Stimulated activated CD8-positive, alpha-beta memory T cell treated with anti-CD3 and anti-CD28 coated beads, Interleukin-2, amount 100 ng/mL, for 48 hours (primary cell): Measurements from ENCODE around the gene JAG1.

Source experiments
- DNase-seq, 2 donors: peaks; one replicate each; pipeline ENCODE4 v3.0.0-alpha.2; 2020; ENCODE audit warnings: low read depth in 2 of 2

The JAG1 gene

GRCh38 chr20:10653599-10654249, 20.1 kb downstream of the JAG1 start:
- no peak for DNase-seq

DNA sequence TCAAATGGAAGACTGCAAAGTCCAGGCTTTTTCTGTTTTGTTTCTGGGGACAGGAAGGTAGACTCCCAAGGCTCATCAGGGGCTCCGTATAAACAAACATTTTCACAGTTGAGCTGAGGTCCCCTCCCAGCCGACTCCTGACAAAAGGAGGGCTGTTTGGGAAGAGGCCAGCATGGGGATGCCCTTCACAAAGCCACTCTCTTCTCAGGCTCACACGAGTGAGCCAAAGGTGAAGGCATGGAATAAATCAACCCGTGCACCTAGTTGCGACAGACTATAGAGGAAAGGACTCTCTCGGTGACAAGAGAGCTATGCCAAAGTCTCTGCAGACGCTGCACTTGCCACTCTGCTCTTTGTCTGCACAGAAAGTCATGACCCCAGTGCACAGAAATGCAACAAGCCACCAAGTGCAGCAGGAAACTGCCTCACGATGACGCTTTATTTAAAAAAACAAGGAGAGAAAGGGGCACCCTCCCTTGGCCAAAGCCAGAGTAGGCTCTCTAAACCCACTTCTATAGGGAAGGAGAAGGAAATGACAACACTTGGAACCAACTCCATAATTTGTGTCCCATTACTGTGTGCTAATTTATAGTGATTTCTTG, 21.0 kb downstream of the JAG1 start:
- no peak for DNase-seq

GRCh38 chr20:10652185-10652584, 21.6 kb downstream of the JAG1 start:
- no peak for DNase-seq

DNA sequence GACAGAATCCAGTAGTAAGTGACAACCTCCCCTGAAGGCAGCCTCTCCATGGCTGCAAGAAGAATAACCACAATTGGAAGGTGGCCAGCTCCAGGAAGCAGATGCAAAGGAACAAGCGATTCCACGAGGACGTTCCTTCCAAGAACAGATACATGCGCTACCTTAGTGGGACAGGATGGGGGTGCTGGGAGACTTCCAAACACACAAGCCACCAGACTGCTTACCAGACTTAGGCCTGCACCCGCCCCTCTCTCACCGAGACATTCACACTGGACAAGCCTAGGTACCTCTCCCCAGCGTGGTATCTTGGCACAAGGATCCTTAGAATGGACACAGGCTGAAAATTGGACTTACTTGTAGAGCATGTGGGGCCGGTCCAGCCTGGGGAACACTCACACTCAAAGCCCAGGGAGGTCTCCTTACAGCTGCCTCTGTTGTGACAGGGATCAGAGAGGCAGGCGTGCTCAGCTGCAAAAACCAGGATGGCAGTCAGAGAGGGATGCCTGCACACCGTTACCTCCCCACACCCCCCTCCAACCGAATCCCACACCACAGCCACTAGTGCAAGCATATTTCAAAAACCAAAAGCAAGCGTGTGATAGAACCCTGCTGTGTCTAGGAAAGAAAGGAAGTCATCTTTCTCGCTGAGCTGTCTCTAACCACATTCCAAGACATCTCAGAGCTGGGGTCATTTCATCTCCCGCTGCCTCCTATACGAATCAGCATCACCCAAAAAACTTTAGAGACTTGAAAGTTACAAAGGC, 22.4 kb downstream of the JAG1 start:
- no peak for DNase-seq

DNA sequence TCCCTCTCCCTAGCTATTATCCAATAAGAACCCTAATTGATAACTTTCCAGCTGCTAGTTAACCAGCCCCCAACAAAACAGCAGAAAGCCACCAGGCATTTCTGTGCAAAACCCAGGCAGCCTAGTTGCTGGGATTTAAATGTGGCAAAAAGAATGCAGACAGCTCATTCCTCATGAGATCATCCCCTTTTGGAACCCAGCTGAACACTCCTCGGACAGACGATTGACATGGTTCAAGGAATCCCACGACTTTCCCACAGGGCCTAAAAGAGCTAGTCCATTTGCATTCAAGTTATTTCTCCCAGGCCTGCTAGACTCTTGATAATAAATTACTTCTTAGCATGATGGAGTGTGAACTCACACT, 24.0 kb downstream of the JAG1 start:
- no peak for DNase-seq

DNA sequence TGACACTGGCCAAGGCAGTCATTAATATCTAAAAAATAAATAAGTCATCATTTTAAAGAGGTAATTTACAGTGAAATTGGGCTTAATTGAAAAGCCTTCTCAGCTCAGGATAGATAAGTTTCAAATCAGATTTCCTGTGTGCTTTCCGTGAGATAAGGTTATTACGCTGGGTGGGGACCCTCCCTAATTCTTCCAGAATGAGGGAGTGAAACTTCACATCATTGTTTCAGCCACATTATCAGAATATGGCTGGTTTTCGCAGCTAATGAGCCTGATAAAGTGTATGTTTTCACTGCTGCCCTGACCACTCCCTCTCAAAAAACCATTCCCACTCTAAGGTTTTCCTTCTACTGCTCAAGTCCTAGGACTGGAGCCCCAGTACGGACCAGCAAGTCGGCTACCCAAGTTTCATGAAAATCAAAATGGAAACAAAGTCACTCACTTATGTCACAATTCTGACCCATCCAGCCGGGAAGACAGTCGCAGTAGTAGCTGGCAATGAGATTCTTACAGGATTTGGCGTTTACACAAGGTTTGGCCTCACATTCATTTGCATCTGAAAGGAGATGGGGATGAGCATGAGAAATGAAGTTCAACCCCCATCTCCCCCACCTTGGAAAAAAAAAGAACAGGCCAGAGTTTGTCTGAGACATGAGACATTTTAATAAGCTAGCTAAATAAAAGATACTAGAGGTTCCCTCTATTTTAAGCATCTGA, 24.6 kb downstream of the JAG1 start:
- no peak for DNase-seq

- DNase-seq, result no peak
These were observed 25.1 kb downstream of the JAG1 start for GRCh38 chr20:10648651-10649050.

GRCh38 chr20:10647909-10648308, 25.9 kb downstream of the JAG1 start:
- DNase-seq, result no peak

DNA sequence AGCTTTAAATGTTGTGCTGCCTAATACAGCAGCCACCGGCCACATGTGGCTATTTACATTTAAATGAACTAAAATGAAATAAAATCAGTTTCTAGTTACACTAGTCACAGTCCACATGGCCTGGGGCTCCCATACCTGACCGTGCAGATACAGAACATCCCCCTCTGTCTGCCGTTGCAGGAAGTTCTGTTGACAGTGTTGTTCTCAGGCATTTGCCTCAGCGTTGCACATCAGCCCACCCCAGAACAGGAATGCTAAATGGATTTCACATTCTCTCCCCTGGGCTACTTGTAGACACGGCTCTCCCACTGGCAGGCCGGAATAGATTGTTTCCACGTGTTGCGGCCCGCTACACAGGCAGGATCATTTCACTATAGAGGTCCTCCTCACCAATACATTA, 26.3 kb downstream of the JAG1 start:
- no peak for DNase-seq

DNA sequence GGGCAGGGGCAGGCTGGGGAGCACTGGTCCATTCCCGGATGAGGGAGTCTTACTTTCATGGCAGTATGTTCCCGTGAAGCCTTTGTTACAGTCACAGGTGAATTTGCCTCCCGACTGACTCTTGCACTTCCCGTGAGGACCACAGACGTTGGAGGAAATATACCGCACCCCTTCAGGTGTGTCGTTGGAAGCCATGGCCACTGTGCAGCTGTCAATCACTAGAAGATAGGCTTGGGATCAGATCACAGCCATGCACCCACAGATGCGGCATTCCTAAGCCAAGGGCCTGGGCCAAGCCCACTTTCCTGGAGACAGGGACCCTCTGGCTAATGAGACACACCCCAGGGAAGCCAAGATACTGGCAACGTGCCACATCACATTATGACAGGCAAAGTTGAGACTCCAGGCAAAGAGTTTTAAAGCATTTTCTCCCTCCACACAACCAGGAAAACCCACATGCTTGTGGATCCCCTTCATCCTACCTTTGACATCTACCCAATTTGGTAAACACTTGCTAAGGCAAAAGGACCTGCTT, 26.8 kb downstream of the JAG1 start:
- no peak for DNase-seq

GRCh38 chr20:10646006-10646405, 27.8 kb downstream of the JAG1 start:
- DNase-seq, result no peak

DNA sequence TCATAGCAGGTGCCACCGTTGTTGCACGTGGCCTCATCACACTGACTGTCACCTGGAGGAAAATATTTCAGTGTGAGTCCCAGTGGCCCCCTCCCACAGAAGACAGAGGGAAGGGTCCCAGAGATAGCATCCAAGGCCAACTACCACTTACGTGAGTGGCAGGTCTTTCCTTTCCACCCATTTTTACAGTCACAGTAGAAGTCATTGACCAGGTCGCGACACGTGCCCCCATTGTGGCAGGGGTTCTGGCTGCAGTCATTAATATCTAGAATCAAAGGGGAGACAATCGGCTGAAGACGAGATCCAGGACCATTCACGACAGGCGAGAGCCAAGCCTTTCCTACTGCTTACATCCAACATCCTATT, 28.6 kb downstream of the JAG1 start:
- no peak for DNase-seq

GRCh38 chr20:10644458-10645204, 29.2 kb downstream of the JAG1 start:
- no peak for DNase-seq

- DNase-seq, result no peak
These were observed 30.3 kb downstream of the JAG1 start for GRCh38 chr20:10643560-10643873.

DNA sequence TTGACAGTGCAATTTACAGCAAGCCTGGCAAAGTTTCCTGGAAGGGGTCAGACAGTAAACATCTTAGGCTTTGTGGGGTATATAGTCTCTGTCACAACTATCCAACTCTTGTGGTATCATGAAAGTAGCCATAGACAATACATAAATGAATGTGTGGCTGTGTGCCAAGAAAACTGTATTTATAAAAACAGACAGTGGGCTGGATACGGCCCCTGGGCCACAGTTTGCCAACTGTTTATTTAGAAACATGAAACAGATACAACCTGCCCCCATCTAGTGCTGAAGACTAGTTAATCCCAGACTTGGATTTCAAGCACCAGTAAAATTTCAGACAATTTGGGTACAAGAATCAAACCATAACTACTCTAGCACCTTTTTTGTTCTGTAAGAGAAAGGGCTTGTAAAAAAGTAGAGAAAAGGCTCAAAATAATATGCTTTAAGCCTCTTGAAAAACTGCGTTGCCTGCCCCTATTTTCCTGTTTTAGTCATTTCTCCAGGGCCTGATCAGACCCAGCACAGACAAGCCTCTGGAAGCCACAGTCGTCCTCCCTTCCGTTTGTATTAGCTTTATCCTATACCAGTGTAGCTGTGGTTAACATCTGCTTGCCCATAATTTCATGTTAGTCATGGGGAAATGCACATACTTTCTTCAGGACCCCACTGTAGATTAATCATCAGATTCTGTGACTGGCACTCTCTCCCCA, 30.8 kb downstream of the JAG1 start:
- no peak for DNase-seq

GRCh38 chr20:10641893-10642292, 31.9 kb downstream of the JAG1 start:
- no peak for DNase-seq

DNA sequence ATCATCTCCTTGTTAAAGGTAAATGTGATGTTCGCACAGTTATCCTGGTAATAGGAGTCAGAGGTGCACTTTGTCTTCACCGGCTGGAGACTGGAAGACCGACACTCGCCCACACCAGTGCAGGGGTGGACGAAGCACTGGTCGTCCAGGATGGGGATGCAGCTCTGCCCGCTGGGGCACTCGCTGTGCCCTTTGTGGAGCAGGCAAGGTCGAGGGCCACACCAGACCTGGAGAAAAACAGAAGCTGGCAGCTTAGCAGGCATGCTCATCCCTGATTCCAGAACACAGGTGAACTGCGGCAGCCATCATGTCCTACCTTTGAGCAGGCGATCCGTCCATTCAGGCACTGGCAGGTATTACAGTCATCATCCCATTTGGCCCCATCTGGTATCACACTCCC, 32.3 kb downstream of the JAG1 start:
- DNase-seq, result no peak

- DNase-seq, result no peak
These were observed 32.9 kb downstream of the JAG1 start for GRCh38 chr20:10640897-10641296.

GRCh38 chr20:10639737-10640556, 33.9 kb downstream of the JAG1 start:
- DNase-seq, result no peak

DNA sequence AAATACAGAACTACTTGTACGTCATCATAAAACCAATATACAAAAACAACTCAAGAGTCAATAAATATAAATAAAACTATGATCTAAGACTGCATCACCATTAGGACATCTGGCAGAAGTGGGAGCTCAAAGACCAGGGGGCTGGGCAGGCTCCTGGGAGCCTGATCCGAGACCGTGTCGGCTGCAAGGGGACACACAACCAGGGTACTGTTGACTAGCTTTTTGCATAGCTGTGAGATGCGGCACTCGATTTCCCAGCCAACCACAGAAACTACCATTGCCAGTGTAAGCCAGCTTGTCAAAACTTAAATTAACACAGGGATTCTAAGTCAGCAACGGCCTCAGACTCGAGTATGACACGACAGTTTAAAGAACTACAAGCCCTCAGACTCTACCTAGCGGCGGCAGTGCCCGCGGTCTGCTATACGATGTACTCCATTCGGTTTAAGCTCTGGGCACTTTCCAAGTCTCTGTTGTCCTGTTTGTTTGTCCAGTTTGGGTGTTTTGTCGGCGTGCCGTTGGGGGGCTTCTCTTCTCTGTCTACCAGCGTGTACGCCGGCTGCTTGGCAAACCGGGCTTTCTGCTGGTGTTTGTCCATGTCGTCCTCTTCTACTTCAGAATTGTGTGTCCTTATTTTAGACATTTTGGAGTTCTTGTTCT, 34.6 kb downstream of the JAG1 start:
- DNase-seq, result no peak
